Activated naive CD4-positive, alpha-beta T cell treated with anti-CD3 and anti-CD28 coated beads, Interleukin-2, amount 50 U/mL, for 72 hours (primary cell): ENCODE results near the gene NOS3. TPM values are rescaled to one million over a fixed set of nuclear protein-coding genes. Genes with fewer than 3 reads are reported as not detected.

Experiments used
- ATAC-seq, 2 donors: fragments of 150-1000 bp; cut with Tn5 transposase; 2 replicates each; pipeline ENCODE4 v1.10.0; 2021; ENCODE audit warnings: mild to moderate bottlenecking in 2 of 2, moderate library complexity in 2 of 2
- DNase-seq, 2 donors: peaks; one replicate each; pipeline ENCODE4 v3.0.0; 2021 to 2022; ENCODE audit warnings: low spot score in 2 of 2
- H3K27ac Mint-ChIP-seq, 2 donors: one replicate each; pipeline ENCODE4 v1.8.0; 2022; ENCODE audit warnings: mild to moderate bottlenecking in 2 of 2, mixed read lengths in 2 of 2
- H3K36me3 Mint-ChIP-seq, 2 donors: one replicate each; pipeline ENCODE4 v1.8.0; 2022; ENCODE audit warnings: mixed read lengths in 2 of 2
- H3K9me3 Mint-ChIP-seq, 2 donors: one replicate each; pipeline ENCODE4 v1.8.0; 2022; ENCODE audit warnings: mixed read lengths in 2 of 2
- total RNA-seq, 2 donors: library from RNA; stranded (reverse); gene quantifications; one replicate each; pipeline ENCODE4 v1.2.3, GENCODE V29; 2022

NOS3 gene
- total RNA-seq, 2 donors from 2014 or later: 1.8 to 12.7 TPM

- no peaks in the 10 kb centered on the region for H3K36me3 Mint-ChIP-seq
- no peaks in the 10 kb centered on the region for H3K9me3 Mint-ChIP-seq
Measured at GRCh38 chr7:151045967-151046366, 55.1 kb downstream of the NOS3 start.

DNA sequence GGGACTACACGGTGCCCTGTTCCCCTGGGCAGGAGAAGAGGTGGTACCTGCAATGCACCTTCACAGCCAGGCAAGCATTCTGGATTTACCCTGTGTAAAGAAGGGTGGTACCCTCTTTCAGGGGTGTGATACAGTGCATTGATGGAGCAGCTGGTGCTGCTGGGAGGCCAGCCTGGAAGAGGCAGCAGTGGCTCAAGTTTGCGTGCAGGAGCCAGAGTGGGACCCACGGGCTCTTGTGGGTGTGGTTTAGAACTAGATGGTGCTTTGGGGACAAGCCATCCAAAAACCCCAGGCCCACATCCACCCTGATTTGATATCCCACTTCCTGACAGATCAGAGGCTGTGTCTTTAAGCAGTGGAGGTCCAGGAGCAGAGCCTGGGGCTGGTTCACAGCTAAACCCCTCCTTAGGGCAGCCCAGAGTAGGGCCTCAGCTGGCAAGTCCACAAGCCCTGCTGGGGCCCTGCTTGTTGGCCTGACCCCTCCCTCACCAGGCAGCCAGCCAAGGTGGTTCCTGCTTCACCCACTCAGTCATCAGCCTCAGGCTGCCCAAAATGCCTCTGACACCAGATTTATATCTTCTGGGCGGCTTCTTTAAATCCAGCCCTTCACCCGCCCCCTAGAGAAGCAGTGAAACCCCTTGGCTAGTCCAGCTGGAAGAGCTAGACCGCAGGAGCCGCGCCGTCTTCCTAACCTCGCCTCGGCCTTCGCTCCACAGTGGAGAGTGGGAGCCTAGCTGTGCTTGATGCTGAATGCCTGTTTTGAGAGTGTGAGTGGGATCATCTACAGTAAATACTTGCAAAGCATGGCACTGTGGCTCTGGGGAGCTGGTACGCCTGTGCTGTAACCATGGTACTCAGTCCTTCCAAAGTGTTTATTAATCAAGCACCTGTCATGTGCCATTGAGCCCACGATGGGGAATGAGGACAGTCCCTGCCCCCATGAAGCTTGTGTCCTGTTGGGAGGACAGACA lies 56.1 kb downstream of the NOS3 start:
- Mint-ChIP-seq H3K36me3 (no peaks in the 10 kb centered on the region), H3K9me3 (no peaks in the 10 kb centered on the region), H3K27ac (no peak overlapping the region)
- DNase-seq (no peak), ATAC-seq (no peak)

More at GRCh38 chr7:151045967-151046366, 55.1 kb downstream of the NOS3 start:
- DNase-seq (no peak), ATAC-seq (no peak)
- H3K27ac Mint-ChIP-seq: no peak overlapping the region

DNA sequence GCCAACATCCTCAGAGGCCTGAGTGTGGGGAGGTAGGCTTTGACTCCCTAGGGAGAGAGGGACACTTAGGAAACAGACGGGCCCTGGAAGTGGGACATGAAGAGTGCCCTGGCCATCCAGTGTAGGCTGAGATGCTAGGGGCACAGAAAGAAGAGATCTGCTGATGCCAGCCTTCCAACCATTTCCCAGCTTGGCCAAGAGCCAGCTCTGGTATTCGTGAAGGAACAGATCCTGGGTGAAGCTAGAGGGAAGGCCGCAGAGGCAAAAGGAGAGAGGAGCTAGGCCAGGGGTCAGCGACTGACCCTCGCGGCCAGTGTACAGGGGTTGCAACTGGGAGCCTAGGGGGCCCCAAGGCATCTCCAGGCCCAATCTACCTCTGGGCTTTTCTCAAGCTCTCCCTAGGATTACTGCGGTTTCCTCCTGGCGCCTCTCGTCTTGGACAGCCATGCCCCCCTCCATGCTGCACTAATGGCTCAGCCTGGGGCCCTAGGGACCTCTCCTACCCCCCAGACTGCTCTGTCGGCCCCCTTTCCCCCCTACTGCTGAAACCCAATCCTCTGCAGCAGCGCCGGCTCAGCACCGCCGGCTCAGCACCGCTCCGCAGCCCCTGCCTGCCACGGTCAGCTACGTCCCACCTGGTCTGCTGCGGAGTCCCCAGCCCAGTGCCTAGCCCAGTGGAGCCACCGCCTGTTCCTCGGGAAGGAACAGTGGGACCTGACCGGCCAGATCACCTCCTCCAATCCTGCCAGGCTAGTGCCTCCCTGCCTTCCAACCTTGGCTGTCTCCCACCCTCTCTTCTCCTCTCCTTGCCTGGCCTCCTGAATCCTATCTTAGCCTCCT lies 57.4 kb downstream of the NOS3 start, which contains the start of gene ASIC3:
Gene ASIC3, plus strand, starts transcription at position 556 of the 840 bp plus-strand sequence. CDS start 355 bp downstream, outside the sequence.
- Mint-ChIP-seq H3K9me3 (no peaks in the 10 kb centered on the region), H3K36me3 (no peaks in the 10 kb centered on the region), H3K27ac (peak within 1 kb of the TSS in 1 of 2 donors; percentile 85)
- DNase-seq (no peak), ATAC-seq (no peak)

DNA sequence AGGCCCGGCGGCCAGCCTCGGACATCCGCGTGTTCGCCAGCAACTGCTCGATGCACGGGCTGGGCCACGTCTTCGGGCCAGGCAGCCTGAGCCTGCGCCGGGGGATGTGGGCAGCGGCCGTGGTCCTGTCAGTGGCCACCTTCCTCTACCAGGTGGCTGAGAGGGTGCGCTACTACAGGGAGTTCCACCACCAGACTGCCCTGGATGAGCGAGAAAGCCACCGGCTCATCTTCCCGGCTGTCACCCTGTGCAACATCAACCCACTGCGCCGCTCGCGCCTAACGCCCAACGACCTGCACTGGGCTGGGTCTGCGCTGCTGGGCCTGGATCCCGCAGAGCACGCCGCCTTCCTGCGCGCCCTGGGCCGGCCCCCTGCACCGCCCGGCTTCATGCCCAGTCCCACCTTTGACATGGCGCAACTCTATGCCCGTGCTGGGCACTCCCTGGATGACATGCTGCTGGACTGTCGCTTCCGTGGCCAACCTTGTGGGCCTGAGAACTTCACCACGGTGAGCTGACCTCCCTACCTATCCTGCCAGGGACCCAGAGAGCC lies 58.2 kb downstream of the NOS3 start:
- no peak for DNase-seq
- no peaks in the 10 kb centered on the region for H3K9me3 Mint-ChIP-seq
- H3K36me3 Mint-ChIP-seq: no peaks in the 10 kb centered on the region
- ATAC-seq: no peak
- peak overlapping the region in 1 of 2 donors; percentile 85 for H3K27ac Mint-ChIP-seq

DNA sequence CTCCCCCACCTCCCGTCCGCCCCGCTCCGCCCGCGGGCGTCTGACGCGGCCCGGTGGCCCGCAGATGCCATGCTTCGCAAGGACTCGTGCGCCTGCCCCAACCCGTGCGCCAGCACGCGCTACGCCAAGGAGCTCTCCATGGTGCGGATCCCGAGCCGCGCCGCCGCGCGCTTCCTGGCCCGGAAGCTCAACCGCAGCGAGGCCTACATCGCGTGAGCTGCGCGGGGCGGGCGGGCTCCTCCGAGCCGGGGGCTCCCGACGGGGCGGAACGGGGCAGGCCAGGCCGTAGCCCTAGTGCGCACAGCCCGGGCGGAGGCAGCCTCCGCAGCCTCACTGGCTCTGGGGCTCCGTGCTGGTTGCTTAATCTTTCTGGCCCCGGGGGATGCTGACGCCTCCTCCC lies 60.3 kb downstream of the NOS3 start:
- peak; percentile 63 to 76 for ATAC-seq

GRCh38 chr7:151053096-151053495 lies 62.3 kb downstream of the NOS3 start:
- ATAC-seq: no peak
- H3K27ac Mint-ChIP-seq: no peak overlapping the region
- H3K36me3 Mint-ChIP-seq: no peaks in the 10 kb centered on the region
- H3K9me3 Mint-ChIP-seq: no peaks in the 10 kb centered on the region
- no peak for DNase-seq

More for the DNA sequence above, 60.3 kb downstream of the NOS3 start:
- no peak overlapping the region for H3K27ac Mint-ChIP-seq
- H3K36me3 Mint-ChIP-seq: no peaks in the 10 kb centered on the region
- no peaks in the 10 kb centered on the region for H3K9me3 Mint-ChIP-seq
- DNase-seq: peak in 1 of 2 donors; percentile 46

DNA sequence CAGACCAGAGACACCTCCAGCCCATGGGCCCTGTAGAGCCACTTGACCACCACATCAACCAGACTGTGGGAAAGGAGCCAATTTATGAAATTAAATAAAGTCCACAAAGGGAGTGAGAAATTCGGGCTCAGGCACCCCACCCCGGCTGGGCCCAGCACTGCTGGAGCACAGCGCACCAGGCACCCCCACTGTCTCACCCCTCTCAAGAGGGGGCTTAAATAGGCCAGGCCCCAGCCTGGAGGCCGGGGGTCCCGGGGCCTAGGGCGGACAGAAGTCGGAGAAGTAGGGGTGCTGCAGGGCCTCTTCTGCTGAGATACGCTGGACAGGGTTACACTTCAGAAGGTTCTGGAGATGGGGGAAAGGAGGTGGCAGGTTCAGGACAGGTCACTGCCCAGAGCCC lies 62.9 kb downstream of the NOS3 start:
- Mint-ChIP-seq H3K27ac (no peak overlapping the region), H3K36me3 (no peaks in the 10 kb centered on the region), H3K9me3 (no peaks in the 10 kb centered on the region)
- DNase-seq (no peak), ATAC-seq (no peak)

GRCh38 chr7:151056283-151056665 lies 65.5 kb downstream of the NOS3 start:
- Mint-ChIP-seq H3K27ac (no peak overlapping the region), H3K36me3 (no peaks in the 10 kb centered on the region), H3K9me3 (no peaks in the 10 kb centered on the region)
- no peak for DNase-seq
- ATAC-seq: no peak

DNA sequence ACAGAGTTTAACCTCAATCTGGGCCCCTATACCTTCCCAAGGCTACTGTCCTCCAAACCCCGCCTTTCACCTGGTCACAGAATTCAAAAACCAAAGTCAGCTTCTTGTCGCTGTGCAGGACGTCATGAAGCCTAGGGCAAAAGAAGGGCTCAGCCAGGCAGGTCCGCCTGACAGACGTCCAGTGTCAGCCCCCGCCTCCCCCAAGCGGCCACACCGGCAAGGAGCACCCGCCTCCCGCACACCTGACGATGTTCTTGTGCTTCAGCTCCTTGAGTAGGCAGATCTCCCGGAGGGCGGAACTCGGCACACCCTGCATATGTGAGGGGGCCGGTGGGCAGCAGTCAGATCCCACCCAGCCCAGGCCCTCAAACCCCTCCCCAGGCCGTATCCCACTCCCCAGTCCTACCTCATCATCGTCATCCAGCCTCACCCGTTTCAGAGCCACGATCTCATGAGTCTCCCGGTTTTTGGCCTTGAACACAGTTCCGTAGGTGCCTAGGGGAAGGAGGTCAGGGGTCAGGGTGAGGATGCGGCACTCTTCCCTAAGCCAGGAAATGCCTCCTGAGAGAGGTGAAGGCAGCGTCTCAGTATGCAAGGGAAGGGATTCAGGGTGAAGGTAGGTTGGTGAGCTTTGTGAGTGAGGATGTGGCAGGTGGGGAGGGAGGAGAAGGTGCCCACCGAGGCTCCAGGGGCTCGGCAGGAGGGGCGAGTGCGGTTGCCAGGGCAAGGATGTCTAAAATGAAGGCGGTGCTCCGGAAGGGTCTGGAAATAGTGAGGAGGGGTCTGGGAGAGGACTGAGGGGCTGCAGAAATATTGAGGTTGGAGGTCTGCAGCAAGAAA lies 66.1 kb downstream of the NOS3 start:
- DNase-seq (no peak), ATAC-seq (no peak)
- Mint-ChIP-seq H3K27ac (peak overlapping the region; percentile 33 to 86), H3K36me3 (no peaks in the 10 kb centered on the region), H3K9me3 (no peaks in the 10 kb centered on the region)

DNA sequence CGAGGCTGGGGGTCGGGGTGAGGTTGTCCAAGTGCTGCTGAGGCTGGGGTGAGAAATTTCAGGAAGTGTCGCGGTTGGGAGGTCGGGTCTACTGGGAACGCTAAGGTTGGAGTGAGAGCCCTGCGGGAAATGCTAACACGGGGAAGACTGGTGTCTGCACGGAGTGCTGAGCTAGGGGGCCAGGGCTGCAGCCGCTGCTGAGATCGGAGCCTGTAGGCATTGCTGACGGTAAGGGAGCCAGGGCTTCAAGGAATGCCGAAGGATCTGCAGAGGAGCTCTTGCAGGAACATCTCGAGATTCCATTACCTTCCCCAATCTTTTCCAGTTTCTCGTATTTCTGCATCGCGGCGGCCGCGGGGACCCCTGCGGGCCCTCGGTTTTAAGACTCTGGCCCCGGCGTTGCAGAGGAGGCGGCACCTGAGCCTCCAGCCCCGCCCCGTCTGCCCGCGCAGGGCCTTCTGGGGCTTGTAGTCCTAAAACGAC lies 66.7 kb downstream of the NOS3 start, which contains the start of gene CDK5:
Gene CDK5, minus strand, starts transcription at position 392 of the 483 bp plus-strand sequence. Its CDS starts 49 bp downstream, at position 343.
- Mint-ChIP-seq H3K36me3 (no peaks in the 10 kb centered on the region), H3K9me3 (no peaks in the 10 kb centered on the region), H3K27ac (peak within 1 kb of the TSS; percentile 86 to 90)
- peak; percentile 0 to 1 for ATAC-seq
- no peak for DNase-seq

DNA sequence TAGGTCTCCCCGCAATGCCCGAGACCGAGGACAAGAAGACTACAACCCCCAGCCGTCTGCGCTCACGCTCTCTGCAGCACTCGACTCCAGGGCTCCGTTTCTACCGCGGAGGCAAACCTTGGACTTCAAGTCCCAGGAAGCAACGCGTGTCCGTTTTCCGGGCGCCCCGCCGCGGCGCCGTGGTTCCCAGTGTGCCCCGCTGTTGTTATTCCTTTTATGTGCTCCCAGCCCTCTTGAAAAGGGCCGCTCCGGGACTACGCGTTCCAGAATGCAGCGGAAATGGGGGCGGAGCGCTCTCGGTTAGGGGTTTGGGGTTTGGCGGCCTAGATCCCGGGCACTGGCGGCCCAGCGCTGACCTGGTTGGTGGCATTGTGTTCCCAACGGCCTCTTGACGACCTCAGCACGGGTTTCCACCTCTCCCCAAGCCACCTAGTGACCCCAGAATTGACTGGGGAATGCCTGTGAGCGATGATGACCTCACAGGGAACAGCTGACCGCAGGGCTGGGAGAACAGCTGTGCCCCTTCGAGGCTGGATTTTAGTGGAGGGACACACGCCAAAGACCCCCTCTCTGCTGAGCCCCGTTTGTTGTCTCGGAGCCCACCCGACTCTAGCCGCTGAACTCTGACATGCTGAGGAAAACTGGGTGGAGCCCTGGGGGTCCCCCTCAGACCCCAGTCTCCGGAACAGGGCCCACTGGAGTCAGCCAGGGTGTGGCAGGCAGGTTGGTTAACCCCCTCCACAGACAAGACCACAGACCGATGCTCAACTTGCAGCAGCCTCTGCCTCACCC lies 67.4 kb downstream of the NOS3 start:
- H3K27ac Mint-ChIP-seq: peak overlapping the region; percentile 86 to 90
- DNase-seq (peak; percentile 93), ATAC-seq (peak; percentile 92 to 95)
- H3K36me3 Mint-ChIP-seq: no peaks in the 10 kb centered on the region
- H3K9me3 Mint-ChIP-seq: no peaks in the 10 kb centered on the region

- no peaks in the 10 kb centered on the region for H3K9me3 Mint-ChIP-seq
- H3K27ac Mint-ChIP-seq: peak overlapping the region; percentile 86 to 90
- peak in 1 of 2 donors; percentile 33 for DNase-seq
- no peaks in the 10 kb centered on the region for H3K36me3 Mint-ChIP-seq
- no peak for ATAC-seq
Measured at GRCh38 chr7:151058781-151059366, 68.1 kb downstream of the NOS3 start.

DNA sequence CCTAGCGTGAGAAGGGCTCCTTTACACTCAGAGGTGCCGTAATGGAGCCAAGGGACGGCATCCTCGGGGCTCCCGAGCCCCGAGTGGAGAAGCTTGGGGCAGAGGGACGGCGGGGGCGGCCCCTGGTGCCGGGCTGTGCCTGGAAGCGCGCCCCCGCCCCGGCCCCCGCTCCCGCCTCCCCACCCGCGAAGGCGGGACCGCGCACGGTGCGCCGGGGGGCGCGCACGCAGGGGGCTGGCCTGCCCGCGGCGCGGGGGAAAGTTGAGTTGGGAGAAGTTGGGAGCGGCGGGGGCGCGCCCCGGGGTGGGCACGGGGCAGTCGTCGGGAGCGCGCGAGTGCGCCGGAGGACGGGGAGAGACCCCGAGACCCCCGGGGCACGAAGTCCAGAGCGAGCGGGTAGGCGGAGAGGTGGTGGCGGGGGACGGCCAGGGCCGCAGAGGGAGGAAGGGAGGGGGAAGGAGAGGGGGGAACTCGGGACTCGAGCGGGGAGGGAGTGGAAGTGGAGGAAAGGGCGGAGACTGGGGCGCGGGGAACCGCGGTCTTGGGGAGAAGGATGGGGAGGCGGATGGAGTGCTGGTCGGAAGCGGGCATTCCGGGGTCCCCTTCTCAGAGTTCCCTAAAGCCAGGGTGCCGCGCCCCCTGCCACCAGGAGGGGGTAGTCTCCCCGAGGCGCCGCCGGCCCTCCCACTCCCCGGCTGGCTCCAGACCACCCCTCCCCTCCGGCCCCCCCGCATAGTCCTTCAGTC lies 68.7 kb downstream of the NOS3 start, which contains the start of gene SLC4A2:
Gene SLC4A2, plus strand, starts transcription at position 223 of the 746 bp plus-strand sequence. CDS start 2,399 bp downstream, outside the sequence.
- DNase-seq (peak; percentile 73 to 75), ATAC-seq (peak; percentile 13 to 25)
- H3K27ac Mint-ChIP-seq: peak within 1 kb of the TSS; percentile 86 to 92
- no peaks in the 10 kb centered on the region for H3K36me3 Mint-ChIP-seq
- H3K9me3 Mint-ChIP-seq: no peaks in the 10 kb centered on the region

GRCh38 chr7:151060113-151060415 lies 69.2 kb downstream of the NOS3 start:
- H3K9me3 Mint-ChIP-seq: no peaks in the 10 kb centered on the region
- DNase-seq: no peak

More at GRCh38 chr7:151060113-151060415, 69.2 kb downstream of the NOS3 start:
- Mint-ChIP-seq H3K36me3 (no peaks in the 10 kb centered on the region), H3K27ac (peak overlapping the region; percentile 79 to 86)
- ATAC-seq: no peak
